GM19467 (cell line): ENCODE data around the gene TSTD1.
A peak's percentile ranks its signal among the peaks of the same experiment; 100 is the strongest.

Experiments
- ATAC-seq: cut with Tn5 transposase; IDR thresholded peaks from one replicate; pipeline ENCODE4 v1.9.1; 2021; ENCODE audit warnings: mild to moderate bottlenecking, moderate library complexity; ENCODE audit not compliant: unreplicated experiment

Gene TSTD1, protein sequence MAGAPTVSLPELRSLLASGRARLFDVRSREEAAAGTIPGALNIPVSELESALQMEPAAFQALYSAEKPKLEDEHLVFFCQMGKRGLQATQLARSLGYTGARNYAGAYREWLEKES

DNA sequence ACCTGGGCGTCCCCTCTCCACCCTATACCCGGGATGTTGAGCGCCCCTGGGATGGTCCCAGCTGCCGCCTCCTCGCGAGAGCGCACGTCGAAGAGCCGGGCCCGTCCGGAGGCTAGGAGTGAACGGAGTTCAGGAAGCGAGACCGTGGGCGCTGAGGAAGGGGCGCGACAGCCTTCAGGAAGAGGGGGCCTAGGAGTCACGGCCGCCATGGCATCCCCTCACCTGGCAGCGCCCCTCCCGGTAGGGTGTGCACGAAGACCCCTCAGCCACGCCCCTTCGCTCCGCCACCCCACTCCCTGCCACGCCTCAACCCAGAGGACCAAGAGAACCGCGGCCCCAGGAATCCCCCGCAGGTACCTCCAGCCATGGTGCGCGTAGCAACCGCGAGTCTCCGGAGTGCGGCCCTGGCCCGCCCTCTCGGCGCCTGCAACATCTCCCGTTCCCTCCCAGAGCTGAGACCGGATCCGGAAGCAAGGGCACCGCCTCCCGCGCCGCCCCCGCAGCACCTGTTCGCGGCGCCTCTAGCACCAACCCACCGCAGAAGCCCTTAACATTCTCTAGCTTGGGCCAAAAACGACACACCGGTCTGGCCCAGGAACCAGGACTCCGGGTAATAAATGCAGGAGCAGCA is at the start of gene TSTD1:
TSS of gene TSTD1 (minus strand) at position 442 of the 631 bp plus-strand sequence. CDS start at position 367, 75 bp downstream.
- ATAC-seq = peak; percentile 76

DNA sequence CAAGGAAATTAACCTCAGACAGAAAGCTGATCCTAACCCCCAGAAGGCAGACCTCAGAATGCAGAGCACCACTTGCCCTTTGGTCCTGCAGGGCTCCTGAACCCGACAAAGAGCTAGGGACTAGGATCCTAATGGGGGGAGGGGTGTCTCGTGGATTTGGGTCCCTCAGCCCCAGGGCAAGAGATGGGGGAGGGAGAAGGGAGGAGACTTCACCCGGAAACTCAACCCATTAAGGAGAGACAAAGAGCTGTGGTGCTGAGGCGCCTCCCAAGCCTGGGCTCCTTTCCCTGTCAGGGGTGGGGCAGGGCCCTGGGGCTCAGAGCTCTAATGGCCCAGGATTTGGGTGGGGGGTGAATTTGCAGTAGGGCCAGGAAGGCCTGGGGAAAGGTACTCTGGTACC is 47.7 kb upstream of the TSTD1 start:
- no peak for ATAC-seq

DNA sequence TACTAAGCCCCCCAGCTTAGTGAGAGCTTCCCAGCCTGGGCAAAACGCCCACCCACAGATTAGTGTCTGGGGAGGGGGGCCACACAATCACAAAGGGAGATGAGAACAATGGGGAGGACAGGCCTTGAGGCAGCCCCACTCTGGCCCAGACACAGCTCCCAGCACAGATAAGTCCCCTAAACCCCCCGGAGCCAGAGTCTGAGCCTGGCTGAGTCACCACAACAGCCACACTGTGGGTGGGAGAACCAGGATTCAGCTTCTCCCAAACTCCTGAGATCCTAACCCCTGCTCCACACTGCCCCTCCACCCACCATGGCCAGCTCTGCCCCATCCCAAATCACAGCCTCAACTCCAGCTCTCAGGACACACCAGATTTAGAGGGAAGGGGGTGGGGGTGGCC is 46.4 kb upstream of the TSTD1 start:
- no peak for ATAC-seq

DNA sequence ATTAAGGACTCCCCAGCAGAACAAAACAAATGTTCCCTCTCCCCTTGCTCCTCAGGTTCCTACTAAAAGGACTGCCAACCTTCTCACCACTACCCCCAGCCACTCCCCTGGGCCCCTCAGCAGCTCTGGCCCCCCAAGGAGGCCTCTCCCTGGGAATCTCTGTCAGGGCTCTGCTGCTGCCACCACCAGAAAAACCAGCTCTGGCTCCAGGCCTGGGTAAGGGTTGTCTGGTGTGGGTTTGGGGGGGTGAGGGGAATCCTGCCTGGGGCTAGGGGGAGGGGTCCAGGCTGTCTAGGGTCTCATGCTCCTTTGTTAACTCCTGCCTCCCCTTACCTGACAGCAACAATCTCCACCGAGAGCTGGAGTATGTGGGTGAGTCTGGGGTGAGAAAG is 45.8 kb upstream of the TSTD1 start:
- ATAC-seq = no peak

DNA sequence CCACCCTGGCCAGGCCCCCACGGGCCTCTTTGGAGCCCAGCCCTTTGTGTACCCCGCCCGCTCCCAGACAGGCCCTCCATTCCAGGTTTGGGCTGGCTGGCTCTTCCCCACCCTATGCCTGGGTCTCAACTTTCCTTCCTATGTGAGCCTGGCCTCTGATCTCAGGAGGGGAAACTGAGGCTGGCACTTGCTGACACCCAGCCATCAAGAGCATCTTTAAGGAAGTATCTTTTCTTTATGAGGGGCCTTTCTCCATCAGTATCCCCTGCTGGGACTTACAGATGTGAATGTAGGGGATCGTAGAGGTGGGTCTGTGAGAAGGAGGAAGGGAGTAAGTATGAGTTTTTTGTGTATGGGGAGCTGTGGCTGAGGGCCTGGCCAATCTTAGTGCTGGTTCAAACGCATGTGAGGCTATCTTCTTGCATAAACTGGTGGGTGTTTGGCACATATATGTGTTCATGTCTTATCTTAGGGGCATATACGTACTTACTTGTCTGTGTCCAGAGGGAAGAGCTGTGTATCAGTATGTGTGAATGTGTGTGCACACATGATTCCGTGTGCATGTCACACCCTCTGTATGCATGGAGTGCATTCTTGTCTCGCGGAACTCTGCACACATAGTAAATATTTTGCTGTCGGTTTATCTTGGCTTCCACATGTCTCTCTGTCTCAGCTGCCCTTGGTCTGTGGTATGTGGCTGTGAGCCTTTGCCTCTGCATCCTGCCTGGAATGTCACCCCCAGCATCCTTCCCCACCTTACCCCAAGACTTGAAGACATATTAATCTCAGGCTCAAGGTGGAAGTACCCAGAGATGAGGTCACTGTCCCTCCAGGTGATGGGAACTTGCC is 45.2 kb upstream of the TSTD1 start:
- no peak for ATAC-seq

DNA sequence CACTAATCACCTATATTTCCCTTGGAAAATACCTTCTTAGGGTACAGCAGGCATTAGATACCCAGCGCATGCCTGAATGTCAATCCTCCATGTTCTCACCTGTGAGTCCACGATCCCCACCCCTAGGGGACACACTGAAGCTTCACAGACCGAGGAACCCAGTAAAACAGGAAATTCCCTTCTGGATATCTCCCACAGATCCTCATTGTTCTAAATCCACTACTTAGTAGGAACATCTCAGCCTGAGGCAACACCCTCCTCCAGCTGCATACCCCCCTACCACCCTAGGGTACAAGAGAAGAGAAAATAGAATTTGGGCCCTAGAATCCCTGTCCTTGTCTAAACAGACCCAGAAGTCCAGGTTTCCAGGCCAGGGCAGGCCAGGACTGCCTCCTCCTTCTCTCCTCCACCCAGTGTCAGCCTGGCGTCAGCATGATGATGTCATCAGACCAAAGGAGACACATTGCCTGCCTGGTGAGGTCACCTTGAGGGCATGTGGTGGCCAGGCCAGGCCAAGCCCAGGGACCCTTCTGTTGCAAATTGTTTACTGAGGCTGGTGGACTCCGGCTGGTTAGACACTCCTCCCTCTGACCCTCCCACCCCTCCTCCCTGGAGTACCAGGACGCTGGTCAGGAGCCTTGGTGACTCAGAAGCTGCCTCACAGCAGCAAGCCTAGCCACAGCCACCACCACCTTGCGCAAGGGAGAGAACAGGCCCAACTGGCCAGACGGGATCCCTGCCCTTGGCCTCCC is 44.4 kb upstream of the TSTD1 start:
- ATAC-seq = no peak

DNA sequence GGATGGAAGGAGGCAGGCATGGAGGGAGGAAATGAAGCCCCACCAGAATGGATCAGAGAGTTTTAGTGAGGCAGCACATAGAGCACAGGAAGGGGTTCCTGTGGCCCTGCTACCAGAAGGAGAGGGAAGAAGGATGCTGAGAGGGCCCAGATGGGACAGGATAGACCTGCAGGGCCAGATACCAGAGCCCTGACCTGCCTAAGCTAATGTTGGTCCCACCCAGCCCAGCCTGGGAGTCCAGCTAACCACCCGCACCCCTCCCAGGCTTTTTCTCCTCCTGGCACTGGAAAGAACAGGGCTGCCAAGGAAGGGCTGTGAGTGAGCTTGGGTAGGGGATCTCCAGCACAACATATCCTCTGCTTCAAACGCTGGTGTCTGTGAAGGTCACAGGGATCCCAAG is 43.7 kb upstream of the TSTD1 start:
- ATAC-seq = no peak

DNA sequence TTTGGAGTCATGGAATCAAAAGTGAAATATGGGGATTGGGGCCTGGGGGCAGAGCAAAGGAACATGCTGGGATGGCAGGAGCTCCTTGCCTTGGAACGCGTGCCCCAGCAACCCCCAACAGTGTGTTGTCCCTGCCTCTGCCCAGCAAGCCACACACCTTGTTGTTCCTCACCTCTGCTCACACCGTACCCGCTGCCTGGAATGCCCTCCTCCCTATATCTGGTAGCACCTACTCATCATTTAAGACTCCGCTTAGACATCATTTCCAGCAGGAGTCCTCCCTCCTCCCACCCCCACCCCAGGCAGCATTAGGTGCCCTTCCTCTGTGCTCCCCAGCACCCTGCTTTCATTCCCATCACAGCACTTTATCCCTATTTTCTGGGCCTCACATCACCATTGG is 42.8 kb upstream of the TSTD1 start:
- ATAC-seq = no peak

DNA sequence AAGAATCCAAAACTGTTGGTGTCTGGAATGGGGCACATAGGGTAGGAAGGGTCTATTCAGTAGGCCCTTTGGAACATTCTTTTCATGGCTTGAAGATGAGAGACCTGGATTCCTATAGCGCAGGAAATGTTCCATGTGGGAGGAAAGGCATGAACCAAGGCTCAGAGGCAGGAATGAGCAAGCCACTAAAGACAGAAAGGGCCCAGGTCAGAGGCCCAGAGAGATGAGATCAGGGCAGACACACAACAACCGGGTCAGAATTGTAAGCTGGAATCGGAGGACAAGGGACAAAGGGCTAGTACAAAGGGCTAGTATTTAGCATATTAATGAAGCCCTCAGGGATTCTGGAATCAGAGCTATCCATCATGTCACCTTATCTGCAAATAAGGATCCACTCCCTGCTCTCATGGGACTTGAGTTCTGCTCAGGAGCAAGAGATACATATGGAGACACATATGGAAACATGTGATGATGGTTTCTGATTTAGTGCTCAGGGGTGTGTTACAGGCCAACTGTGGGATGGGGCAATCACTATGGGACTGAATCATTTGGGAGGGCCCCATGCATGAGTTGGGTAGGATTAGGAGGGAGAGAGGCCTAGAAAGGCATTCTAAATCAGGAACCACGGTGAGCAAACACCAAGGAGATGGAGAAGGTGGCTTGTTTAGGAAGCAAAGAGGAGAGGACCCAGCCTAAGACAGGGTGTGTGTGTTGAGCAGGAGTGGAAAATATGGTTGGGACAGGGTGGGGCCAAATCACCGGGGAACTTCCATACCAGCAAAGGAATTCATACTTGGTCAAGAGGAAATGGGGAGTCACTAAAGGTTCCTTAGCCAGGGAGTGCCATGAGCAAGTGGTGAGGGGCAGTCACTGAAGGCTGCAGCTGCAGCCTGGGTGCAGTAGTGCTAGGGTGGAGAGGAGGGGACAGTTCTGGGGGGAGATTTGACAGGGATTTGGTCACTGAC is 42.0 kb upstream of the TSTD1 start:
- no peak for ATAC-seq

DNA sequence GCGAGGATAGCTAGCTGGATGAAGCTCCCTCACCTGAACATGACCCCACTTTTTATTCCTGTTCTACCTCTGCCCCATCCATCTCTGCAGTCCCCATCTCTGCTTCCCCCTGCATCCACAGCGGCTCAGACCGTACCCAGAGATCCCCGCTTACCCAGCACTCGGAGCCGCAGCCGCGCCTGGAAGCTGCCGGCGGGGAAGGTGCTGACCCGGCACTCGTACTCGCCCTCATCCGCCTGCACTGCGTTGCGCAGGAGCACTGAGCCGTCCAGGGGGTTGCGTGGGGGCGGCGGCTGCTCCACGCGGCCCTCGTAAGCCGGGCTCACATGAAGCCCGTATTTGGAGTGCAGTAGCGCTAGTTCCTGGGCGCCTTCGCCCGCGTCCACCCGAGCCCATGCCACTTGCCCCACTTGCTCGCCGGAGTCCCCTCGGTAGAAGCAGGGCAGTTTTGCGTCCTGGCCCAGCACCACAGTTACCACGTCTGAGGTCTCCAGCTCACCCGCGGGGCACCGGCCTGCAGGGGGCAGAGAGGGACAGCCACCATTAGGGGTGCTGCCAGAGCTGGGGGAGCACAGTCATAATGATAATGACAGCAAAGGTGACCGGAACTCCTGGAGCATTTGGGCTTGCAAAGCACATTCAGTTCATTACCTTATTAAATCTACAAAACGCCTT is 40.8 kb upstream of the TSTD1 start:
- no peak for ATAC-seq

DNA sequence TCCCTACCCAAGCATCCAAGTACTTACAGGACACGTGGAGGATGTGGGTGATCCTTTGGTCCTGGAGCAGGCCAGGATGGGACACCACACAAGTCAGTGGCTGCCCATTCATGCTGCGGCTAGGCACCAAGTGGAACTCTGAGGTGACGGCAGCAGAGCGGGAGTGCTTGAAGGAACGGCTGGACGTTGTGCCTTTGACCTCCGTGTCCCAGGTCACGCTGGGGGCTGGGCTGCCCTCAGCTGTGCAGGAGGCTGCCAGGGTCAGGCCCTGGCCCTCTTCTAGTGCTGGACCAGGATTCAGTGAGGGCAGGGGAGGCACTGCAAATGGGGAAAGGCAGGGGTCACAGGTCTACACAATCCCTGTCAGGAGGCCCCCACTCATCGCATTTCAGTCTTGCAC is 38.7 kb upstream of the TSTD1 start:
- ATAC-seq = no peak

DNA sequence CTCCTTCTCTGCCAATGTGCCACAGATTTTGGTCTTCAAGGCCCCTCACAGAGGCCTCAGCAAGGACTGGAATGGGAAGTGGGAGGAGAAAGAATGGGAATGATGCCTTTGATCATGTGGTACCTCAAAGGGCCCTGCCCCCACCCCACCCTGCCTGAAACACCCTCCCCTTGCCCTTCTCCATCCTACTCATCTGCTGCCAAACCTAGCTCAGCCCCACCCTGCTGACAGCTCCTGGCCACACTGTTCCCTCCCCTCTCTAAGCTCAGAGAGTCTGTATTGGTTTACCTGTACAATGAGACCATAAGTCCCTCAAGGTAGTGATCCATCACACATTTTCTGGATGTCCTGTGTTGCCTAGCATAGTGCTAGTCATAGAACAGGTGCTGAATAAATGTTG is 37.6 kb upstream of the TSTD1 start:
- ATAC-seq = no peak

DNA sequence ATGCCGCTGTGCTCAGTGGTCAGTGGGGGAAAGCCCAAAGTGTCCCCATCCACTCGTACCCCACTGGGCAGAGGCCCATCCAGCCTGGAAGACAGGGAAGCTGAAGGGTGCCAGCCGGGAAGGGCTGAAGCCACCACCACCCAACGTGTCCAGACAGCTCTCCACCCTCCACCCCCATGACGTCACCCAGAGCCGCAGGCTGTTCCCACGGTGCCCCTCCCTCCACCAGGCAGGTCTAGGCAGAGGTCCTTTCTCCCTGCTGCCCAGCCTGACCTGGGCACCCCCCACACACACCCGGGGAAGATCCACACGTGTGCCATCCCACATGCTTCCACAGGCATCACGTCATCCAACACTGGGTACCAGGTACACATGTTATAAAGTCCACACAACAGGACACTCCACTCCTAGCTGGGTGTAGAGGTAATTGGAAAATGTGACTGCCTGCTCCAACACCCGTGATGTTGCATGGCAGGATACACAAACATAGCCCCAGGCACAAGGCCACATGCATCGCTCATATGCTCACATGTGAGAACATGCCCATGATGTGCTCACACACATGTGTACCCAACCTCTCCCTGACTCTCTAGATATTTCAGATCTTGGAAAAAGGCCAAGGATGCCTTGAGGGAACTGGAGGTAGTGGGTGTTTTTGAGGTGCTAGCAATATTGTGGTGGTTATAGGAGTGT is 36.1 kb upstream of the TSTD1 start:
- no peak for ATAC-seq

DNA sequence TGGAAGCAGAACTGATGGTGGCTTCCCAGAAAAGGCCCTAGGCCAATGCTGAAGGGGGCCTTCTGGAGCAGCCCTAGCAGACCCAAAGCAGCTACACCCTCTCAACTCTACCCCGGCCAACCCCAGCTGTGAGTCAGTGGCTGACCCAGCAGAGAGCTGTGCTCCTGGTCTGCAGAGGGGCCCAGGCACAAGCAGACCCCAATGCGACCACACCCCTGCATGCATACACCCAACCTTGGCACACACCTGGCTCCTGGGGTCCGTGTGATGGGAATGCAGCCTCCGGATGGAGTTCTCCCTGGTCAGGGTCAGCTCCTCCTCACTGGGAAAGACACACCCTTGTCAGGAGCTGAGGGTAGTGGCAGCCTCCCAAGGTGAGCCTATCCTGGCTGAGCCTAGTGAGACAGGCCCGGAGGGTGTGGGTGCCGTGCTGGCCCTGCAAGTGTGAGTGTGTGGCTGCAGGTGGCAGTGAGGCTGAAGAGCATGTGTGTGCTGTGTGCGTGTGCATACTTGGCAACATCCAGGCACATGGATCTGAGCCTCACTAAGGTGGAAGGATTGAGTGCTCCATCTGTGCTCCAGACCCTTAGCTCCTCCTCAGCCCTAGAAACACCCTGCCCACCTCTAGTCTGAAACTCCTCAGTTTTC is 34.8 kb upstream of the TSTD1 start:
- ATAC-seq = no peak

DNA sequence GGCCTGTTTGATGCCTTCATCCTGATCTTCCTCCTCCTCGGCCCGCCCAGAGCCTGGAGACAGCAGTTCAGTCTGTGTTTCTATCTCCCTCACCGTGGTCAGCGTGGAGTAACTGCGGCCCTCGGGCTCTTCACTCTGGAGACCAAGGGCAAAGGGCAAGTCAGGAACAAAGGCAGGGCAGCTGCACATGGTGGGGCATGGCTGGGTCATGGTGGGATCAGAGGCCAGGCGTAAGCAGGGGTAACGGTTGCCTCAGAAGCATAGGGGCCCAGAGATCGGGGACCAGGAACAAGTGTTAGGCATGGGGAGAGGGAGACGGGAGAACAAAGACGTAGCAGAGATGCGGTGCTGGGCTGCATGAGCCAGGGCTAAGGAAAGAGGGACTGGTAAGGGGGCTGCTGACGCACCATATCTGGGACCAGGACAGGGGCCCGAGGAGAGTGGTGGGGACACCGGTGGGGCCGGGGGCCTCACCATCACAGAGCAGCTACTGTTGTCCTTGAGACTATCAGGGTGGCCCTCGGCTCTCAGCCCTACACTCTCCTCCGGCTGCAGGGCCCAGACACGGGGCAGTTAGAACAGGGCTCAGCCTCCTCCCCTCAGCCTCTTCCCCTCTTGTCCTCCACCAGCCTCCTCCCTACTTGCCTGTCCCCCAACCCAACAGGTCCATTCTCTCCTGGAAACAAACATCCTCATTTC is 34.1 kb upstream of the TSTD1 start:
- ATAC-seq = no peak

DNA sequence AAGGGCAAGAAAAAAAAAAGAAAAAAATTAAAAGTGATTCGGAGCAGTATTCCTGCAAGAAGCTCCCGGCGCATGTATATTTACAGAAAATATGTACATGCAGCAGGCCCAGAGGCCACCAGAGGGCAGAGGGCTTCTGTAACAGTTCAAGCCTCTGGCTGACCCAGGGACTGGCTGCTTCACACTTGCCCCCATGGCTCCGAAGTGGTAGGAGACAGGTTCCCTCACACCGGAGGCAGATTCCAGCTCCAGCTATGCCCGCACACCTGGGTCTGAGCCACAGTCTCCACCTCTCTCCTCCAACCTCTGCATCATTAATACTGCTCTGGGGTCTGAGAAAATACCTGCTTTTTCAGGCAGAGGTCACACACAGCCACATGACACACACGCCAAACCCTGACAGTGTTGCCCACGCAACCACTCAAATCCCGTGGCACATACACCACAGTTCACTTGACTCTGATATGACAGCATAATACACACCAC is 33.2 kb upstream of the TSTD1 start:
- ATAC-seq = no peak

DNA sequence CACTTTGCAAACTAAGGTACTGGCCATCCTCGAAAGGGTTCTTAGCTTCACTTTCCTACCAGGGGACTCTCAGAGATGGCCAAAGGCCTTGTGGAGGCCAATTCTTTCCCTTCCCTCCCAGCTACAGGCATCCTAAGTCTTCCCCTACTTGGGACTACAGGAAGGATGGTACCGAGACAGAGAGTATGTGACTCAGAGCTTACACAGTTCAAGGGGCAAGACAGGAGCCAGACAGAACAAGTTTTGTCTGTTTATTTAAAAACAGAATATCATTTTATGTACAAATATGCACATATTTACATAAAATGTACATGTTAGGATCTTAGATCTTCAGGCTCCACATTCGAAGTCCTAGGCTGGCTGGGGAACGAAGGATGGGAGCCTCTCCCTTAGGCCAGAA is 32.0 kb upstream of the TSTD1 start:
- no peak for ATAC-seq

DNA sequence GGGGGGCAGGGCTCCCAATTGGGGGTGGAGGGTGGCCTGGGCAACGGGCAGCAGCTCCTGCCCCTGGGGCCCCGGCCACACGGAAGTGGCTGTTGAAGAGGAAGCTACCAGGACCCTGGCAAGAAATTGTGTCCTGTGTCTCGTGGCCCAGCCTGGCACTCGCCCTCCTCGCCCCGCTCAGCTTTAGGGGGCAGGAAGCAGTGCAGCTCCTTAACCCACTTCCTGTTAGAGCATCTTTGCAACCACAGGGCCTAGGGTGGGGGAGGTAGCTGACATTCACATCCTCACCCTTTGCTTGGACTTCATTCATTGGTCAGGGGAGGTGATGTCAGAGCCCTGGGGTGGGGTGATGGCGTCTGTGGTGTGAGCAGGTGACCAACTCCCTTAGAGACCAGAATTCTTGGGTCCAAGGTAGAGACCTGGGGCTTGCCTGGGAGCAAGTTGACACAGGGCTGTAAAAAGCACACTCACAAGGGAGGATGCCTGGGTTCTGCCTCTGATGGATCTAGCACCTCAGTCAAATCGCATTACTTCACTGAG is 31.0 kb upstream of the TSTD1 start, which contains the start of gene ARHGAP30:
TSS of gene ARHGAP30 (minus strand) at position 161 of the 540 bp plus-strand sequence. CDS start 267 bp downstream, outside the sequence.
- peak; percentile 81 for ATAC-seq
